Fibroblast of mammary gland (primary cell): ENCODE data around the gene GALNT14.

ENCODE experiments used
- DNase-seq: peaks from one replicate; pipeline ENCODE4 v3.0.0-alpha.2; 2010; ENCODE audit warnings: low read depth
- H3K4me3 ChIP-seq: 2 replicates; pipeline ENCODE4 v1.5.1; 2011; ENCODE audit warnings: low read depth, mild to moderate bottlenecking, low read length, moderate library complexity; ENCODE audit not compliant: control insufficient read depth
- TF ChIP-seq, protein P1 (sequence below): conservative IDR thresholded peaks from 2 replicates; pipeline ENCODE4 v1.5.1; 2011; ENCODE audit warnings: low read depth, low read length, inconsistent platforms; ENCODE audit not compliant: control insufficient read depth, insufficient read depth

GALNT14 gene

DNA sequence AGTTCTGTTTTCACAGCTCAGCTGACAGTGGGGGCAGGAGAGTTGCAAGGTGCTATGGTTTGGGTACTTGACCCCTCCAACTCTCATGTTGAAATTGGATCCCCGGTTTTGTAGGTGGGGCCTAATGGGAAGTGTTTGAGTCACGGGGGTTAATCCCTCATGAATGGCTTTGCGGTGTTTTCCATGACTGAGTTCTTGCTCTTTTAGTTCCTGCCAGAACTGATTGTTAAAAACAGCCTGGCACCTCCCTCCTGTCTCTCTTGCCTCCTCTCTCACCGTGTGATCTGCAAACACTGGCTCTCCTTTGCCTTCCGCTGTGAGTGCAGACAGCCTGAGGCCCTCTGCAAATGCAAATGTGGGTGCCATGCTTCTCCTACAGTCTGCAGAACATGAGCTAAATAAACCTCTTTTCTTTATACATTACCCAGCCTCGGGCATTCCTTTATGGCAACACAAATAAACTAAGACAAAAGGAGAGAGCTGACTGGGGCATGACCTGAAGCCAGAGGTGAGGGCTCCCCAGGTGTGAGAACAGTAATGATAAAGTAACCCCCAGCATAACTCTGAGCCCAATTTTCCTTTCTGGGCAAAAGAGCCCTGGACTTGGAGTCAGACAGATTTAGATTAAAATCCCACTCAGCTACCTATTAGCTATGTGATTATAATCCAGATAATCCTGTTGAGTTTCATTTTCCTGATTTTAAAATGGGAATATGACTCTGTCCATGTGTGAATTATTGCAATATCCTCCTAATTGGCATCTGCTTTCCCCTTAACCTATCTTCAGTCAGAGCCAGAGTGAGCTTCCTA, 266.1 kb downstream of the GALNT14 start:
- TF ChIP-seq, protein P1, sequence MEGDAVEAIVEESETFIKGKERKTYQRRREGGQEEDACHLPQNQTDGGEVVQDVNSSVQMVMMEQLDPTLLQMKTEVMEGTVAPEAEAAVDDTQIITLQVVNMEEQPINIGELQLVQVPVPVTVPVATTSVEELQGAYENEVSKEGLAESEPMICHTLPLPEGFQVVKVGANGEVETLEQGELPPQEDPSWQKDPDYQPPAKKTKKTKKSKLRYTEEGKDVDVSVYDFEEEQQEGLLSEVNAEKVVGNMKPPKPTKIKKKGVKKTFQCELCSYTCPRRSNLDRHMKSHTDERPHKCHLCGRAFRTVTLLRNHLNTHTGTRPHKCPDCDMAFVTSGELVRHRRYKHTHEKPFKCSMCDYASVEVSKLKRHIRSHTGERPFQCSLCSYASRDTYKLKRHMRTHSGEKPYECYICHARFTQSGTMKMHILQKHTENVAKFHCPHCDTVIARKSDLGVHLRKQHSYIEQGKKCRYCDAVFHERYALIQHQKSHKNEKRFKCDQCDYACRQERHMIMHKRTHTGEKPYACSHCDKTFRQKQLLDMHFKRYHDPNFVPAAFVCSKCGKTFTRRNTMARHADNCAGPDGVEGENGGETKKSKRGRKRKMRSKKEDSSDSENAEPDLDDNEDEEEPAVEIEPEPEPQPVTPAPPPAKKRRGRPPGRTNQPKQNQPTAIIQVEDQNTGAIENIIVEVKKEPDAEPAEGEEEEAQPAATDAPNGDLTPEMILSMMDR = no peak
- DNase-seq = no peak
- H3K4me3 ChIP-seq = no peak overlapping the region

DNA sequence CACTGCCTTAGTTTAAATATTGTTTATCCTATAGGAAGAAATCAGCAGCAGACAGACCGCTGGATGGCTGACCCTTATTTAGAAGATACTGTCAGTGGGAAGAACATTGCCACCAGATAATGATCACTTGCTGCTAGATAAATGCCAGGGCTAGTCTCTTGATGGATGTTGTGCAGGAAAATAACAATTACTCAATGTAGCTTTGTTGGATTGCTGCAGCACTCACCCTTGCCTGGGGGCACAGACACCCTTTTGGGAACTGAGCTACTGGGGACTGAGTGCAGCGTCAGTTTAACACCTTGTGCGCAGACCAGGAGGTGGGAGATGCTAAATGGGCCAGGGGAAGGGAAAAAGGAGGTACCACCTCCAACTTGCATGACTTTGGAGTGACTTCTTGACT, 266.8 kb downstream of the GALNT14 start:
- TF ChIP-seq, protein P1 = no peak
- DNase-seq = no peak
- no peak overlapping the region for H3K4me3 ChIP-seq

DNA sequence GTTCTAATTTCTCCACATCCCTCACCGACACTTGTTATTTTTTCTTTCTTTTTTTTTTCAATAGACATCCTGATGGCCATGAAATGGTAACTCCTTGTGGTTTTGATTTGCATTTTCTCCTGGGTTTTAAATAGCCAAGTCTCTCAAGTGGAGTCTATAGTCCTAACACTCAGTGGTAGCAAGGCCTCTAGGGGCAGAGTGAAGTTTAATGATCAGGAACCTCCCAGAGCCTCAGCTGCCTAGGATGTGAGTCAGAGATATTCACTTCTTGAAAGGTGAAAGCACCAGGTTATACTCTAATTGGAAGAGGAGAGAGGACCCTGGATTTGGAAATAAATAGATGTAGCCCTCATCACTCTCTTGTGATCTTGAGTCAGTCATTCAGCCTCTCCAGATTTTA, 268.3 kb downstream of the GALNT14 start:
- H3K4me3 ChIP-seq = no peak overlapping the region

GRCh38 chr2:30867385-30867784, 270.9 kb downstream of the GALNT14 start:
- no peak for DNase-seq
- TF ChIP-seq, protein P1 = no peak
- H3K4me3 ChIP-seq = no peak overlapping the region

More for the DNA sequence above, 268.3 kb downstream of the GALNT14 start:
- TF ChIP-seq, protein P1 = no peak
- DNase-seq = no peak

DNA sequence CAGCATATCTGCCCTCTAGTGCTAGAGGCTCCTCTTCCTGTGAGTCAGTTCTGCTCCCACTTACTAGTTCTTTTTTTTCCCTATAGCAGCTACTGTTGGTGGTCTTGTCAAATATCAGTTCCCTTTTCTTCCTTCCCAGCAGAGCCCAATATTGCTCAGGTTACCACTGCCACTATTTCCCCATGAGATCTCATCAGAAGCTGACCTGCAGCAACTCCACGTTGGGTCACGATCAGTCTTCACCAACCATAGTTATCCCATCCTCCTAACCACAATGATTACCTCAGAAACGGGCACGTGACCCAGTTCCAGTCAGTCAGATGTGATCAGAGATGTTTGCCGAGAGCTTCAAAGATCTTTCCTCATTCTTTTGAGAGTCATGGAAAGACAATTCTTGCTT, 271.3 kb downstream of the GALNT14 start:
- TF ChIP-seq, protein P1 = no peak
- no peak for DNase-seq
- no peak overlapping the region for H3K4me3 ChIP-seq

DNA sequence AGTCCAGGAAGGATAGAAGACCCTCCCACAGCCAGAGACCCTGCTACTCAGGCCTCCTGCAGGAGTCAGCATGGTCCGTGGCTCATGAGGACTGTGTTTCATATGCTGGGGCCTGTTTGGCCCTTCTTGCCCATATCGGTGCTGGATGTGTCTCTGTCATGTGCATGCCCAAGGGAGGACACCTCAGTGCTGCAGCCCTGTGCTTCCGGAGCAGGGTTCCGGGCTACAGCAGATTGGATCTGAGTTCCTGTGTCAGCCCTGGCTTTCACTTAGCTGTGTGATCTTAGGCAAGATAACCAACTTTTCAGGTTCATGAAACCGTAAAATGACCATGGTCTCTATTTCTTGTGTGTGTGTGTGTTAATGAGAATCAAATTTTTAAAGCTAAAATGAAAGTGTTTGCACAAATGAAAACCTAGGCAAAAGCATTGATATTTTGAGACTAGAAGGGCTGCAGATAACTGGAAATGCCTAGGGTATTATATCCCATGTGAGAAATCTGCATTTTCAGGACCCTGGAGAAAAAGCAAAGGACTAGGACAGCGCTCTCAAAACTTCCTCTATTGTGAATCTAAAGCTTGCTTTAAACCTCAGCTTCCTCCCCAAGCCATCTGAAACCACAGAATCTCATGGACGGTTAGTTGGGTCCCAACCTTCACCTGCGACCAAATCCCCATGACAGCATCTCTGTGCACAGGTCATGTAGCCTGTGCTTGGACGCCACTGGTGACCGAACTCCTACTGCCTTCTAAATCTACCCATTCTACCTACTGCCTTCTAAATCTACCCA, 272.2 kb downstream of the GALNT14 start:
- no peak for DNase-seq
- TF ChIP-seq, protein P1 = no peak
- H3K4me3 ChIP-seq = no peak overlapping the region
